ENCODE measurements around the gene CNTNAP5. TPM values are rescaled to one million over a fixed set of nuclear protein-coding genes. Genes with fewer than 3 reads are reported as not detected.

CNTNAP5 gene
- total and polyA plus RNA-seq, 2 of the 4 experiments (the other 2 are of a cell fraction) = not detected

- no peak overlapping the region for H2AK9ac ChIP-seq (replicated peaks; ENCODE audit: low read depth, low read length, poor library complexity)
- no peaks in the 10 kb centered on the region for H3K4me1 ChIP-seq (ENCODE audit: control insufficient read depth, insufficient read depth, low read length)
- no peak overlapping the region for H2BK5ac ChIP-seq (ENCODE audit: low read depth, low read length, poor library complexity, severe bottlenecking)
- ChIA-PET POLR2A (ENCODE audit: unreplicated experiment) (no interaction called here), CTCF (no interaction called here)
- no peaks in the 10 kb centered on the region for H3K9me1 ChIP-seq (ENCODE audit: insufficient read depth, low read length)
- H2AK5ac ChIP-seq (ENCODE audit: low read depth, low read length) = no peak overlapping the region
- H2BK20ac ChIP-seq (ENCODE audit: low read depth, low read length) = no peak overlapping the region
- H4K8ac ChIP-seq (ENCODE audit: low read depth in 2 of 2, low read length in 2 of 2) = no peak overlapping the region
- TF ChIP-seq BHLHE40 (IDR thresholded peaks at IDR 0.05; ENCODE audit: low read depth, low read length) (no peak), MAZ (IDR thresholded peaks at IDR 0.05; ENCODE audit: borderline replicate concordance, low read depth, low read length) (no peak), POLR2A (IDR thresholded peaks at IDR 0.05; ENCODE audit: low read depth, low read length) (no peak), MXI1 (IDR thresholded peaks at IDR 0.05; ENCODE audit: borderline replicate concordance, low read depth, low read length) (no peak), RFX5 (IDR thresholded peaks at IDR 0.05; ENCODE audit: low read depth, low read length) (no peak), MAFK (IDR thresholded peaks at IDR 0.05; ENCODE audit: low read depth, low read length) (no peak), RCOR1 (IDR thresholded peaks at IDR 0.05; ENCODE audit: insufficient replicate concordance, low read length) (no peak), ELK1 (IDR thresholded peaks at IDR 0.05; ENCODE audit: borderline replicate concordance, low read depth, low read length) (no peak), CHD1 (IDR thresholded peaks at IDR 0.05; ENCODE audit: low read depth, low read length) (no peak), CEBPB (IDR thresholded peaks at IDR 0.05; ENCODE audit: low read depth, low read length) (no peak), NFE2L2 (IDR thresholded peaks at IDR 0.05; ENCODE audit: low read depth, low read length) (no peak), USF2 (IDR thresholded peaks at IDR 0.05; ENCODE audit: low read depth, low read length) (no peak), SMC3 (IDR thresholded peaks at IDR 0.05; ENCODE audit: low read depth, low read length) (no peak), CTCF (conservative IDR thresholded peaks at IDR 0.05; ENCODE audit: low read depth, low read length) (no peak), RAD21 (IDR thresholded peaks at IDR 0.05; ENCODE audit: low read length) (no peak)
- no peak overlapping the region for H3K18ac ChIP-seq (ENCODE audit: low read depth, low read length)
- H4K91ac ChIP-seq (ENCODE audit: insufficient read depth, low read depth, low read length) = no peak overlapping the region
- H4K5ac ChIP-seq (ENCODE audit: low read depth, low read length) = no peak overlapping the region
- no peak overlapping the region for H3K4me2 ChIP-seq (ENCODE audit: low read depth, low read length)
- no peak overlapping the region for H3K14ac ChIP-seq (replicated peaks; ENCODE audit: low read depth, low read length)
- intact Hi-C loops (cut with micrococcal nuclease) (loop anchor here (10.0 kb wide), 1 partner anchor 56 kb away; no protein-coding TSS in a partner anchor), dilution Hi-C loops (cut with HindIII; ENCODE audit: low sequenced_read_pairs, unreplicated experiment) (no loop called here), in situ Hi-C loops (cut with MboI; ENCODE audit: low sequenced_read_pairs) (no loop called here)
- H3K27me3 ChIP-seq (ENCODE audit: control insufficient read depth, insufficient read depth, low read length) = no peaks in the 10 kb centered on the region
- no peak for DNase-seq
- BruUV-seq (replicated peaks) = no TSS peak
- no peak overlapping the region for H3K56ac ChIP-seq (ENCODE audit: extremely low read depth, insufficient read depth, low read length)
- no peak overlapping the region for H3K4ac ChIP-seq (ENCODE audit: low read depth, low read length)
- no peak overlapping the region for H3K4me3 ChIP-seq (ENCODE audit: insufficient read depth, low read depth, low read length)
- no peak overlapping the region for H2AFZ ChIP-seq (replicated peaks; ENCODE audit: low read length, poor library complexity)
- H2BK15ac ChIP-seq (ENCODE audit: low read depth, low read length) = no peak overlapping the region
- WGBS, 2 experiments (ENCODE audit: extremely low coverage in 2 of 2, insufficient read length in 1 of 2) = no CpG with 5 or more reads among the region's 2 CpGs
- H3K36me3 ChIP-seq (ENCODE audit: control insufficient read depth, insufficient read depth, low read length) = no peaks in the 10 kb centered on the region
- no peaks in the 10 kb centered on the region for H4K20me1 ChIP-seq (ENCODE audit: insufficient read depth, low read length)
- ATAC-seq (ENCODE audit: low read depth) = no peak
- H3K9me3 ChIP-seq (ENCODE audit: control insufficient read depth, insufficient read depth, low read length) = no peaks in the 10 kb centered on the region
- no peaks in the 10 kb centered on the region for H3K79me1 ChIP-seq (ENCODE audit: low read depth in 1 of 2, low read length in 2 of 2)
- H3K9ac ChIP-seq (ENCODE audit: low read depth, low read length) = no peak overlapping the region
- H2BK120ac ChIP-seq (ENCODE audit: low read depth, low read length) = no peak overlapping the region
- H3K27ac ChIP-seq (ENCODE audit: insufficient read depth, low read length) = no peak overlapping the region
- H3K23ac ChIP-seq (ENCODE audit: low read depth, low read length) = no peak overlapping the region
Observed at GRCh38 chr2:124908411-124908810, 883.3 kb downstream of the CNTNAP5 start.

All from IMR-90 (cell line).